ENCODE results near the gene CDK5RAP2. TPM values are rescaled to one million over a fixed set of nuclear protein-coding genes. Genes with fewer than 3 reads are reported as not detected.

Gene CDK5RAP2
- total and polyA plus RNA-seq, 2 experiments from 2014 or later = 23.9 to 30.9 TPM

GRCh38 chr9:120399940-120400339 lies 180.0 kb downstream of the CDK5RAP2 start:
- no peak for DNase-seq (ENCODE audit: low spot score)
- TF ChIP-seq EZH2 (IDR thresholded peaks at IDR 0.05; ENCODE audit: borderline replicate concordance) (no peak), EZH2phosphoT487 (IDR thresholded peaks at IDR 0.05; ENCODE audit: low read depth, severe bottlenecking, unreplicated experiment) (no peak), CTCF (IDR thresholded peaks at IDR 0.05; ENCODE audit: poor library complexity) (no peak)
- Histone ChIP-seq H3K27ac (no peak overlapping the region), H3K79me2 (no peaks in the 10 kb centered on the region), H2AFZ (no peak overlapping the region), H3K9me3 (ENCODE audit: low read depth) (no peaks in the 10 kb centered on the region), H3K4me3 (no peak overlapping the region), H3K4me2 (no peak overlapping the region), H3K36me3 (replicated peaks; ENCODE audit: insufficient read depth, low read depth) (no peaks in the 10 kb centered on the region), H3K9me2 (replicated peaks; ENCODE audit: insufficient read depth) (no peaks in the 10 kb centered on the region), H4K20me1 (ENCODE audit: insufficient read depth, poor library complexity, severe bottlenecking) (no peaks in the 10 kb centered on the region), H3K27me3 (no peaks in the 10 kb centered on the region), H3K4me1 (ENCODE audit: insufficient read depth) (no peaks in the 10 kb centered on the region)
- 94% methylated on average over 2 of the region's 2 CpGs for WGBS (ENCODE audit: low lambda C conversion rate, missing lambda C conversion rate)

GRCh38 chr9:120398286-120398685 lies 181.7 kb downstream of the CDK5RAP2 start:
- H3K9me3 ChIP-seq (ENCODE audit: low read depth) = no peaks in the 10 kb centered on the region
- H3K4me2 ChIP-seq = no peak overlapping the region
- DNase-seq (ENCODE audit: low spot score) = no peak
- H3K36me3 ChIP-seq (replicated peaks; ENCODE audit: insufficient read depth, low read depth) = no peaks in the 10 kb centered on the region
- H3K9me2 ChIP-seq (replicated peaks; ENCODE audit: insufficient read depth) = no peaks in the 10 kb centered on the region
- no peak overlapping the region for H2AFZ ChIP-seq
- no peak overlapping the region for H3K27ac ChIP-seq
- TF ChIP-seq EZH2 (IDR thresholded peaks at IDR 0.05; ENCODE audit: borderline replicate concordance) (no peak), EZH2phosphoT487 (IDR thresholded peaks at IDR 0.05; ENCODE audit: low read depth, severe bottlenecking, unreplicated experiment) (no peak), CTCF (IDR thresholded peaks at IDR 0.05; ENCODE audit: poor library complexity) (no peak)
- H3K27me3 ChIP-seq = no peaks in the 10 kb centered on the region
- H4K20me1 ChIP-seq (ENCODE audit: insufficient read depth, poor library complexity, severe bottlenecking) = no peaks in the 10 kb centered on the region
- no peak overlapping the region for H3K4me3 ChIP-seq
- H3K4me1 ChIP-seq (ENCODE audit: insufficient read depth) = no peaks in the 10 kb centered on the region
- H3K79me2 ChIP-seq = no peaks in the 10 kb centered on the region

- WGBS (ENCODE audit: low lambda C conversion rate, missing lambda C conversion rate) = 100% methylated on average over 1 of the region's 1 CpG
- no peak for TF ChIP-seq CTCF (IDR thresholded peaks at IDR 0.05; ENCODE audit: poor library complexity)
- TF ChIP-seq EZH2phosphoT487 (IDR thresholded peaks at IDR 0.05; ENCODE audit: low read depth, severe bottlenecking, unreplicated experiment) = no peak
- TF ChIP-seq EZH2 (IDR thresholded peaks at IDR 0.05; ENCODE audit: borderline replicate concordance) = no peak
- DNase-seq (ENCODE audit: low spot score) = no peak
- Histone ChIP-seq H3K27me3 (no peaks in the 10 kb centered on the region), H3K9me3 (ENCODE audit: low read depth) (no peaks in the 10 kb centered on the region), H3K9me2 (replicated peaks; ENCODE audit: insufficient read depth) (no peaks in the 10 kb centered on the region), H3K36me3 (replicated peaks; ENCODE audit: insufficient read depth, low read depth) (no peaks in the 10 kb centered on the region), H3K27ac (no peak overlapping the region), H3K4me2 (no peak overlapping the region), H3K4me1 (ENCODE audit: insufficient read depth) (no peaks in the 10 kb centered on the region), H2AFZ (no peak overlapping the region), H3K4me3 (no peak overlapping the region), H4K20me1 (ENCODE audit: insufficient read depth, poor library complexity, severe bottlenecking) (no peaks in the 10 kb centered on the region), H3K79me2 (no peaks in the 10 kb centered on the region)
These were observed 182.5 kb downstream of the CDK5RAP2 start for GRCh38 chr9:120397453-120397852.

GRCh38 chr9:120396931-120397330 lies 183.0 kb downstream of the CDK5RAP2 start:
- H3K27me3 ChIP-seq = no peaks in the 10 kb centered on the region
- no peaks in the 10 kb centered on the region for H3K36me3 ChIP-seq (replicated peaks; ENCODE audit: insufficient read depth, low read depth)
- H3K9me3 ChIP-seq (ENCODE audit: low read depth) = no peaks in the 10 kb centered on the region
- no peaks in the 10 kb centered on the region for H3K4me1 ChIP-seq (ENCODE audit: insufficient read depth)
- TF ChIP-seq EZH2 (IDR thresholded peaks at IDR 0.05; ENCODE audit: borderline replicate concordance) (no peak), EZH2phosphoT487 (IDR thresholded peaks at IDR 0.05; ENCODE audit: low read depth, severe bottlenecking, unreplicated experiment) (no peak), CTCF (IDR thresholded peaks at IDR 0.05; ENCODE audit: poor library complexity) (no peak)
- H3K79me2 ChIP-seq = no peaks in the 10 kb centered on the region
- no peaks in the 10 kb centered on the region for H4K20me1 ChIP-seq (ENCODE audit: insufficient read depth, poor library complexity, severe bottlenecking)
- 91% methylated on average over 6 of the region's 6 CpGs for WGBS (ENCODE audit: low lambda C conversion rate, missing lambda C conversion rate)
- H3K9me2 ChIP-seq (replicated peaks; ENCODE audit: insufficient read depth) = no peaks in the 10 kb centered on the region
- no peak overlapping the region for H3K4me2 ChIP-seq
- no peak overlapping the region for H3K4me3 ChIP-seq
- H3K27ac ChIP-seq = no peak overlapping the region
- H2AFZ ChIP-seq = no peak overlapping the region
- DNase-seq (ENCODE audit: low spot score) = no peak
